RWPE2 (cell line): ENCODE measurements around the gene CELF1.

ENCODE experiments used
- ATAC-seq: fragments of 200-7000 bp; cut with Tn5 transposase; 3 replicates; pipeline ENCODE4 v1.9.1; 2021; ENCODE audit warnings: low read depth
- DNase-seq: peaks from one replicate; pipeline ENCODE4 v3.0.0-alpha.2; 2020; ENCODE audit warnings: low spot score
- H3K27ac ChIP-seq: fragments of 450-650 bp; 2 replicates; pipeline ENCODE4 v1.5.1; 2017; ENCODE audit warnings: mild to moderate bottlenecking; ENCODE audit not compliant: poor library complexity, severe bottlenecking
- H3K27me3 ChIP-seq: fragments of 250-450 bp; sonication (Bioruptor Pico); 2 replicates; pipeline ENCODE4 v1.5.1; 2021; ENCODE audit warnings: mild to moderate bottlenecking, moderate library complexity; ENCODE audit not compliant: insufficient read depth, poor library complexity, severe bottlenecking
- H3K36me3 ChIP-seq: fragments of 250-450 bp; sonication (Bioruptor Pico); 2 replicates; pipeline ENCODE4 v1.5.1; 2020; ENCODE audit warnings: low read depth, mild to moderate bottlenecking, moderate library complexity
- H3K4me1 ChIP-seq: fragments of 250-450 bp; sonication (Bioruptor Pico); 2 replicates; pipeline ENCODE4 v1.5.1; 2021; ENCODE audit warnings: mild to moderate bottlenecking, moderate library complexity; ENCODE audit not compliant: insufficient read depth, poor library complexity, severe bottlenecking
- H3K4me3 ChIP-seq: fragments of 250-450 bp; sonication (Bioruptor Pico); 2 replicates; pipeline ENCODE4 v1.5.1; 2021; ENCODE audit warnings: mild to moderate bottlenecking, moderate library complexity; ENCODE audit not compliant: severe bottlenecking
- H3K9me3 ChIP-seq: fragments of 250-450 bp; sonication (Bioruptor Pico); 2 replicates; pipeline ENCODE4 v1.5.1; 2021; ENCODE audit warnings: mild to moderate bottlenecking, moderate library complexity; ENCODE audit not compliant: severe bottlenecking
- TF ChIP-seq, protein P1 (sequence below): fragments of 450-650 bp; IDR thresholded peaks from one replicate; pipeline ENCODE4 v1.5.1; 2017; ENCODE audit warnings: mild to moderate bottlenecking, moderate library complexity; ENCODE audit not compliant: poor library complexity, severe bottlenecking

The CELF1 gene

DNA sequence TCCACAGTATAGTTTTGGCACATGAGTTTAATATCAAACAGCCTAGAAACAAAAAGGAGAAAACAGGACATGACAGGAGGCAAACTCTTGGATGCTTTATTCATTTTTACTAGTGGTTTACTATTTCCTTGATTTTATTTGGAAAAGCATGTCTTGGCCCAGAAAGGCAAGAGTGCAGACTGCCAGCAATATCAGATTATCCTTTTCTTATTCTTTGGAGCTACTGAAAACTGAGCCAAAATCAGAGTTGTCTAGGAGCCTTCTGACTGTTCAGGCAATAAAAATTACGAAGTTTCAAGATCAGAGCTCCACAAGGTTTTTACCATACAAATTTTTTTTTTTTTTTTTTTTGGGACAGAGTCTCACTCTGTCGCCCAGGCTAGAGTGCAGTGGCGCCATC is 16.0 kb downstream of the CELF1 start:
- no peak overlapping the region for H3K4me3 ChIP-seq
- peaks cover 42% of the 10 kb centered on the region for H3K4me1 ChIP-seq
- no peaks in the 10 kb centered on the region for H3K27me3 ChIP-seq
- H3K9me3 ChIP-seq, result no peaks in the 10 kb centered on the region
- ATAC-seq (no peak), DNase-seq (no peak)
- peak overlapping the region; percentile 98 for H3K27ac ChIP-seq
- TF ChIP-seq, protein P1, sequence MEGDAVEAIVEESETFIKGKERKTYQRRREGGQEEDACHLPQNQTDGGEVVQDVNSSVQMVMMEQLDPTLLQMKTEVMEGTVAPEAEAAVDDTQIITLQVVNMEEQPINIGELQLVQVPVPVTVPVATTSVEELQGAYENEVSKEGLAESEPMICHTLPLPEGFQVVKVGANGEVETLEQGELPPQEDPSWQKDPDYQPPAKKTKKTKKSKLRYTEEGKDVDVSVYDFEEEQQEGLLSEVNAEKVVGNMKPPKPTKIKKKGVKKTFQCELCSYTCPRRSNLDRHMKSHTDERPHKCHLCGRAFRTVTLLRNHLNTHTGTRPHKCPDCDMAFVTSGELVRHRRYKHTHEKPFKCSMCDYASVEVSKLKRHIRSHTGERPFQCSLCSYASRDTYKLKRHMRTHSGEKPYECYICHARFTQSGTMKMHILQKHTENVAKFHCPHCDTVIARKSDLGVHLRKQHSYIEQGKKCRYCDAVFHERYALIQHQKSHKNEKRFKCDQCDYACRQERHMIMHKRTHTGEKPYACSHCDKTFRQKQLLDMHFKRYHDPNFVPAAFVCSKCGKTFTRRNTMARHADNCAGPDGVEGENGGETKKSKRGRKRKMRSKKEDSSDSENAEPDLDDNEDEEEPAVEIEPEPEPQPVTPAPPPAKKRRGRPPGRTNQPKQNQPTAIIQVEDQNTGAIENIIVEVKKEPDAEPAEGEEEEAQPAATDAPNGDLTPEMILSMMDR, result no peak
- H3K36me3 ChIP-seq, result peaks cover 31% of the 10 kb centered on the region

GRCh38 chr11:47534704-47535251 is 18.2 kb downstream of the CELF1 start:
- Histone ChIP-seq H3K9me3 (no peaks in the 10 kb centered on the region), H3K4me3 (no peak overlapping the region), H3K36me3 (peaks cover 46% of the 10 kb centered on the region), H3K27ac (no peak overlapping the region), H3K4me1 (peaks cover 26% of the 10 kb centered on the region), H3K27me3 (no peaks in the 10 kb centered on the region)
- TF ChIP-seq, protein P1, result no peak
- ATAC-seq (no peak), DNase-seq (no peak)

DNA sequence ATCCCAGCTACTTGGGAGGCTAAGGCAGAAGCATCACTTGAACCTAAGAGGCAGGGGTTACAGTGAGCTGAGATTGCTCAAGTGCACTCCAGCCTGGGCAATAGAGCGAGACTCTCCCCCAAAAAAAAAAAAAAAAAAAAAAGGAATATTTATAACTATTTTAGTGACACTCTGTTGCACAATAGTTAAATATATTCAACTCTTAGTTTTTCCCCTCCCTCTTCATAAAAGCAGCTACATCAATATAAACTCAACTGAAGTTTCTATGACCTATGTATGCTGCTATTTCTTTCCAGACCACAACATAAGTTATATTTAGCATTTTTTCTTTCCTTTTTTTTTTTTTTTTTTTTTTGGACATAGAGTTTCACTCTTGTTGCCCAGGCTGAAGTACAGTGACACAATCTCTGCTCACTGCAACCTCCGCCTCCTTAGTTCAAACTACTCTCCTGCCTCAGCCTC is 19.2 kb downstream of the CELF1 start:
- Histone ChIP-seq H3K36me3 (peaks cover 47% of the 10 kb centered on the region), H3K27ac (no peak overlapping the region), H3K27me3 (no peaks in the 10 kb centered on the region), H3K9me3 (no peaks in the 10 kb centered on the region), H3K4me3 (no peak overlapping the region), H3K4me1 (peaks cover 16% of the 10 kb centered on the region)
- TF ChIP-seq, protein P1, result no peak
- DNase-seq, result no peak
- no peak for ATAC-seq

- H3K36me3 ChIP-seq, result peaks cover 52% of the 10 kb centered on the region
- no peak for ATAC-seq
Measured at GRCh38 chr11:47532597-47533213, 20.2 kb downstream of the CELF1 start.

More at GRCh38 chr11:47532597-47533213, 20.2 kb downstream of the CELF1 start:
- TF ChIP-seq, protein P1, result no peak
- Histone ChIP-seq H3K9me3 (no peaks in the 10 kb centered on the region), H3K4me3 (no peak overlapping the region), H3K27me3 (no peaks in the 10 kb centered on the region), H3K27ac (no peak overlapping the region), H3K4me1 (peaks cover 13% of the 10 kb centered on the region)
- no peak for DNase-seq
